GM18498 (cell line): ENCODE data around the gene PRRG4.
"Not testable (repeated sequence)": the region's sequence is repeated elsewhere in the genome, so short reads cannot be mapped to it uniquely, and the experiment has no call there.

Source experiments
- ATAC-seq: cut with Tn5 transposase; IDR thresholded peaks from one replicate; pipeline ENCODE4 v1.9.1; 2021; ENCODE audit warnings: mild to moderate bottlenecking, moderate library complexity; ENCODE audit not compliant: unreplicated experiment

PRRG4 gene

GRCh38 chr11:32829680-32830412 is at the start of gene PRRG4:
TSS of gene PRRG4 (plus strand) at chr11:32829927. CDS start at chr11:32830530, 603 bp downstream.
- peak; percentile 84 for ATAC-seq

GRCh38 chr11:32780839-32781238 is 48.9 kb upstream of the PRRG4 start:
- not testable (repeated sequence) for ATAC-seq

- no peak for ATAC-seq
Measured at GRCh38 chr11:32781721-32782120, 48.0 kb upstream of the PRRG4 start.

GRCh38 chr11:32785262-32785661 is 44.5 kb upstream of the PRRG4 start:
- ATAC-seq, result no peak

- no peak for ATAC-seq
Measured at GRCh38 chr11:32786811-32787210, 42.9 kb upstream of the PRRG4 start.

- ATAC-seq, result no peak
Measured at GRCh38 chr11:32790916-32791315, 38.8 kb upstream of the PRRG4 start.

- peak; percentile 8 for ATAC-seq
Measured at GRCh38 chr11:32792111-32792947, 37.4 kb upstream of the PRRG4 start.

- ATAC-seq, result peak; percentile 88
Measured at GRCh38 chr11:32792948-32793475, 36.7 kb upstream of the PRRG4 start.

- ATAC-seq, result no peak
Measured at GRCh38 chr11:32794439-32794838, 35.3 kb upstream of the PRRG4 start, which contains the start of gene CCDC73. TSS of gene CCDC73 (minus strand) at chr11:32794662. CDS start at chr11:32760243, 34,419 bp downstream.

GRCh38 chr11:32796425-32796824 is 33.3 kb upstream of the PRRG4 start:
- no peak for ATAC-seq

- ATAC-seq, result peak; percentile 99
Measured at GRCh38 chr11:32809313-32809712, 20.4 kb upstream of the PRRG4 start.

GRCh38 chr11:32817181-32817851 is 12.4 kb upstream of the PRRG4 start:
- no peak for ATAC-seq

- no peak for ATAC-seq
Measured at GRCh38 chr11:32817852-32818183, 11.9 kb upstream of the PRRG4 start.

GRCh38 chr11:32819187-32819586 is 10.5 kb upstream of the PRRG4 start:
- no peak for ATAC-seq

- no peak for ATAC-seq
Measured at GRCh38 chr11:32820497-32820896, 9.2 kb upstream of the PRRG4 start.

- no peak for ATAC-seq
Measured at GRCh38 chr11:32821517-32821916, 8.2 kb upstream of the PRRG4 start.

GRCh38 chr11:32821917-32822560 is 7.7 kb upstream of the PRRG4 start:
- no peak for ATAC-seq

- not testable (repeated sequence) for ATAC-seq
Measured at GRCh38 chr11:32823617-32824016, 6.1 kb upstream of the PRRG4 start.

GRCh38 chr11:32826113-32826512 is 3.6 kb upstream of the PRRG4 start:
- no peak for ATAC-seq

GRCh38 chr11:32827276-32827675 is 2.5 kb upstream of the PRRG4 start:
- no peak for ATAC-seq
